Measurements from ENCODE around the gene MS4A14. TPM values are rescaled to one million over a fixed set of nuclear protein-coding genes. Genes with fewer than 3 reads are reported as not detected.

MS4A14 gene
- not detected in 2 replicates for total RNA-seq

GRCh38 chr11:60396382-60396781 is at the start of gene MS4A14:
MS4A14 (plus strand) TSS chr11:60396459; CDS start chr11:60396579, 120 bp downstream.

DNA sequence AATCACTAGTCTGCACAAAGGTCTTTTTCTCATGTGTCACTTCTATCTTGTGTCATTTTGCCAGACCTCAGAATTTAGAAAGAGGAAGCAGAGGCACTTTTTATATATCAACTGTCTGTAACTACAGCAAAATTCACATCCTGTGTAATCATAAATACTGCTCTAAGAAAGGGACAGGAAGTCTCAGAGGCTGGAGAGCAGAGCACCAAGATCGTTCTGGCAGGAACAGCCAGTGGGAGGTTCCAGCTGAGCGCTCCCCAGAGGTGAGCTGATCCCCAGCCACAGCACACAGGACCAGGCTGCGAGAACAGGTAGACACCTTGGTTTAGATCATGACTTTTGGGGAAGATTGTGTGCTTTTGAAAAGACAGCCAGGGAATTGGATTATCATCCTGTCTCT is 17.9 kb upstream of the MS4A14 start, which contains the start of gene MS4A7:
TSS of gene MS4A7 (plus strand) at position 179 of the 400 bp plus-strand sequence. CDS start 4,610 bp downstream, outside the sequence.

DNA sequence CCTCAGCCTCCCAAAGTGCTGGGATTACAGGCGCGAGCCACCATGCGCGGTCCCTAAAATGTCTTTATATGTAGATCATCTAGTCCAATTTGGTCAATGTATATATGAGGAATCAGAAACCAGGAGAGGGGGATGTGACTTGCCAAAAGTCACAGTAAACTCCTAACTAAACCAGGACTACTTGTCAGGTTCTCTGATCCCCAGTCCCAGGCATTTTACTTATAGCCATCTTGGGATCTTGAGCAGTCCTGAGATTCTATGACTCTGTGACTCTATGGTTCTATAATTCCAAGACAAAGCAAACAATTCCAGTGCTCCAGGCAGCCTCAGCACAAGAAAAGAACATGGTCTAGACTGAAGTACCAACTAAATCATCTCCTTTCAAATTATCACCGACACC is 33.0 kb downstream of the MS4A14 start, which contains the start of gene MS4A5:
TSS of gene MS4A5 (plus strand) at position 301 of the 400 bp plus-strand sequence. CDS start 103 bp downstream, outside the sequence.

GRCh38 chr11:60455531-60456042 is 59.3 kb downstream of the MS4A14 start, which contains the start of gene MS4A1:
MS4A1 (plus strand) TSS chr11:60455847; CDS start chr11:60462375, 6,528 bp downstream.

Other genes with a start within 250 kb of the MS4A14 start
- not detected in 2 replicates for gene MS4A6A, start 213.4 kb upstream of the MS4A14 start, total RNA-seq
- gene MS4A4E, start 153.3 kb upstream of the MS4A14 start, total RNA-seq, result not detected in 2 replicates
- gene MS4A4A, start 115.8 kb upstream of the MS4A14 start, total RNA-seq, result not detected in 2 replicates
- gene MS4A6E, start 69.2 kb upstream of the MS4A14 start, total RNA-seq, result not detected in 2 replicates
- gene MS4A7, start 17.9 kb upstream of the MS4A14 start, total RNA-seq, result not detected in 2 replicates
- not detected in 2 replicates for gene MS4A5, start 33.1 kb downstream of the MS4A14 start, total RNA-seq
- gene MS4A1, start 59.4 kb downstream of the MS4A14 start, total RNA-seq, result not detected in 2 replicates
- not detected in 2 replicates for gene MS4A12, start 96.3 kb downstream of the MS4A14 start, total RNA-seq
- gene MS4A13, start 118.9 kb downstream of the MS4A14 start, total RNA-seq, result not detected in 2 replicates

Data from regular cardiac myocyte (primary cell).